ENCODE results near the gene MRPL39.
A peak's percentile ranks its signal among the peaks of the same experiment; 100 is the strongest.
"Not testable (repeated sequence)": the region's sequence is repeated elsewhere in the genome, so short reads cannot be mapped to it uniquely, and the experiment has no call there.

The MRPL39 gene

GRCh38 chr21:25607151-25608043 lies at the start of gene MRPL39:
Gene MRPL39, minus strand, starts transcription at chr21:25607481. Its CDS starts 6 bp downstream, at chr21:25607475.
- DNase-seq (ENCODE audit: insufficient read length, low spot score): peak; percentile 86
- FAIRE-seq: peak; percentile 52

- FAIRE-seq (no peak), DNase-seq (ENCODE audit: insufficient read length, low spot score) (no peak)
Observed at GRCh38 chr21:25656412-25656811, 49.1 kb upstream of the MRPL39 start.

- FAIRE-seq (no peak), DNase-seq (ENCODE audit: insufficient read length, low spot score) (no peak)
Observed at GRCh38 chr21:25649146-25649545, 41.9 kb upstream of the MRPL39 start.

- FAIRE-seq (no peak), DNase-seq (ENCODE audit: insufficient read length, low spot score) (no peak)
Observed at GRCh38 chr21:25647647-25648046, 40.4 kb upstream of the MRPL39 start.

- DNase-seq (ENCODE audit: insufficient read length, low spot score): no peak
- FAIRE-seq: no peak
Observed at GRCh38 chr21:25646474-25646873, 39.2 kb upstream of the MRPL39 start.

GRCh38 chr21:25643486-25643885 lies 36.2 kb upstream of the MRPL39 start:
- FAIRE-seq: no peak
- no peak for DNase-seq (ENCODE audit: insufficient read length, low spot score)

GRCh38 chr21:25640943-25641292 lies 33.6 kb upstream of the MRPL39 start:
- DNase-seq (ENCODE audit: insufficient read length, low spot score): no peak
- no peak for FAIRE-seq

- FAIRE-seq: no peak
- peak; percentile 39 for DNase-seq (ENCODE audit: insufficient read length, low spot score)
Observed at GRCh38 chr21:25640202-25640942, 33.1 kb upstream of the MRPL39 start.

- DNase-seq (ENCODE audit: insufficient read length, low spot score): peak; percentile 49
- no peak for FAIRE-seq
Observed at GRCh38 chr21:25639551-25640201, 32.4 kb upstream of the MRPL39 start.

- DNase-seq (ENCODE audit: insufficient read length, low spot score) (peak; percentile 45), FAIRE-seq (no peak)
Observed at GRCh38 chr21:25638660-25639550, 31.6 kb upstream of the MRPL39 start, which contains the start of gene JAM2. Gene JAM2, plus strand, starts transcription at chr21:25639258. Its CDS starts 564 bp downstream, at chr21:25639822.

- FAIRE-seq (no peak), DNase-seq (ENCODE audit: insufficient read length, low spot score) (no peak)
Observed at GRCh38 chr21:25637851-25638659, 30.8 kb upstream of the MRPL39 start.

- FAIRE-seq: no peak
- DNase-seq (ENCODE audit: insufficient read length, low spot score): no peak
Observed at GRCh38 chr21:25636727-25637126, 29.4 kb upstream of the MRPL39 start.

- FAIRE-seq: no peak
- no peak for DNase-seq (ENCODE audit: insufficient read length, low spot score)
Observed at GRCh38 chr21:25635310-25635709, 28.0 kb upstream of the MRPL39 start.

- DNase-seq (ENCODE audit: insufficient read length, low spot score) (no peak), FAIRE-seq (no peak)
Observed at GRCh38 chr21:25632296-25632695, 25.0 kb upstream of the MRPL39 start.

- FAIRE-seq: no peak
- no peak for DNase-seq (ENCODE audit: insufficient read length, low spot score)
Observed at GRCh38 chr21:25626757-25627156, 19.5 kb upstream of the MRPL39 start.

- not testable (repeated sequence) for DNase-seq (ENCODE audit: insufficient read length, low spot score); FAIRE-seq
Observed at GRCh38 chr21:25625776-25626555, 18.7 kb upstream of the MRPL39 start.

- no peak for FAIRE-seq
- DNase-seq (ENCODE audit: insufficient read length, low spot score): no peak
Observed at GRCh38 chr21:25625036-25625435, 17.8 kb upstream of the MRPL39 start.

GRCh38 chr21:25624511-25624910 lies 17.2 kb upstream of the MRPL39 start:
- no peak for DNase-seq (ENCODE audit: insufficient read length, low spot score)
- FAIRE-seq: no peak

GRCh38 chr21:25619198-25619597 lies 11.9 kb upstream of the MRPL39 start:
- no peak for FAIRE-seq
- DNase-seq (ENCODE audit: insufficient read length, low spot score): no peak
